WTC11 (cell line): ENCODE results near the gene KISS1R.

Experiments used
- CREB1 ChIP-seq: sonication (generic); formaldehyde crosslinking; IDR thresholded peaks from 2 replicates; pipeline ENCODE4 v1.8.0; 2023; ENCODE audit warnings: mild to moderate bottlenecking, missing genetic modification reagents
- CTCF ChIP-seq: fragments of 200-600 bp; IDR thresholded peaks from 2 replicates; pipeline ENCODE4 v1.8.0; 2022; ENCODE audit warnings: antibody characterized with exemption
- E2F1 ChIP-seq: sonication (generic); formaldehyde crosslinking; IDR thresholded peaks from 2 replicates; pipeline ENCODE4 v1.8.0; 2022; ENCODE audit warnings: mild to moderate bottlenecking, missing genetic modification reagents
- ESRRA ChIP-seq: sonication (generic); formaldehyde crosslinking; IDR thresholded peaks from 2 replicates; pipeline ENCODE4 v1.8.1; 2022; ENCODE audit warnings: mild to moderate bottlenecking, missing genetic modification reagents, borderline replicate concordance
- JAZF1 ChIP-seq: fragments of 250-450 bp; sonication (Bioruptor Pico); IDR thresholded peaks from 2 replicates; pipeline ENCODE4 v1.9.0; 2021; ENCODE audit warnings: moderate library complexity, mild to moderate bottlenecking, inconsistent platforms
- KAT7 ChIP-seq: sonication (generic); formaldehyde crosslinking; IDR thresholded peaks from 2 replicates; pipeline ENCODE4 v1.8.1; 2023; ENCODE audit warnings: missing genetic modification reagents, mild to moderate bottlenecking, borderline replicate concordance
- PREB ChIP-seq: sonication (generic); formaldehyde crosslinking; IDR thresholded peaks from 2 replicates; pipeline ENCODE4 v1.8.1; 2022; ENCODE audit warnings: mild to moderate bottlenecking, missing genetic modification reagents, moderate library complexity, borderline replicate concordance
- SMAD3 ChIP-seq: sonication (generic); formaldehyde crosslinking; IDR thresholded peaks from 2 replicates; pipeline ENCODE4 v1.8.0; 2022; ENCODE audit warnings: missing genetic modification reagents, mild to moderate bottlenecking, borderline replicate concordance
- STAT6 ChIP-seq: sonication (generic); formaldehyde crosslinking; conservative IDR thresholded peaks from 2 replicates; pipeline ENCODE4 v1.8.1; 2023; ENCODE audit warnings: mild to moderate bottlenecking, low read depth, missing genetic modification reagents, moderate library complexity

- TF ChIP-seq CTCF, result no peak
- no peak for TF ChIP-seq ESRRA (CRISPR knock-in tag)
- TF ChIP-seq E2F1 (CRISPR knock-in tag), result no peak
- TF ChIP-seq CREB1, result no peak
- TF ChIP-seq PREB (CRISPR knock-in tag), result no peak
- no peak for TF ChIP-seq JAZF1 (CRISPR knock-in tag)
- no peak for TF ChIP-seq STAT6 (CRISPR knock-in tag)
- TF ChIP-seq SMAD3, result no peak
- TF ChIP-seq KAT7 (CRISPR knock-in tag), result no peak
Observed at GRCh38 chr19:889662-890295, 27.4 kb upstream of the KISS1R start.
